ENCODE data around the gene SLC1A7.

DNA sequence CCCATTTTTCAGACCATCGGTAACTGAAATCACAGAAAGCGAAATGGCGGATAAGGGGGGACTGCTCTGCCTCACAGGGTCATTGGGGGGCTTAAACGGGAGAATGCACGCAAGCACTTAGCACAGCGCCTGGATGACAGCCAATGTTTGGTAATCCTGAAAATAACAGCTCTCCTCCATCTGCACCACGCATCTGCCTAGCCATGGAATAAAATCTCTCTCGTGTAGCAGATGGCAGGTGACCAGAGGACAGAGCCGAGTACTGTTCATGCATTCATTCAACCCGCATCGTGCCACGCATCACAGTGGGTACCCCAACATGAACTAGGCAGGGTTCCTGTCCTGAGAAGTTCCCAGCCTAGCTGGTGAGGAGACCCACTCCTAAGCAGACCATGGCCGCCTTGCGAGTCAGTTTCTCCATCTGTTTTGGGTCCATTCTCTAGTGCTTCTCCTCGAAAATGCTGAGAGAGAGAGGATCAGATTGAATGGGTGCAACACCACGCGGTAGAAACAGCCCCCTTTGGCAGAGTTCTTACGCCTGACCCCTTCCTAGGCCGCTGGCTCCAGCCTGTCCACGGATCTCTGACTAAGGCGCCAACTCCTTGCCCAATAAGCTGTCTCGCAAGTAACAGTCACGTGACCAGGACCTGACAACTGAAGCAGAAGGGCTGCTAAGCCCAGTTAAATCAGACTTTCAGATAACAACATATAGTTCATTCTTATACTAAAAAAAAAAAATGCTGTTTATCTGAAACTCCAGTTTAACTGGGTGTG is 7.3 kb downstream of the SLC1A7 start:
- no peak for TF ChIP-seq POLR2A (IDR thresholded peaks at IDR 0.05)
- TF ChIP-seq CTCF (IDR thresholded peaks at IDR 0.05): no peak

Measured in testis (tissue), 2 donors.